GM23338 (cell line): Measurements from ENCODE around the gene DMGDH. TPM values are rescaled to one million over a fixed set of nuclear protein-coding genes. Genes with fewer than 3 reads are reported as not detected.
A peak's percentile ranks its signal among the peaks of the same experiment; 100 is the strongest.

Experiments used
- ATAC-seq: fragments of 200-7000 bp; cut with Tn5 transposase; 3 replicates; pipeline ENCODE4 v1.9.1; 2020
- DNase-seq: peaks from one replicate; pipeline ENCODE4 v3.0.0-alpha.2; 2015; ENCODE audit warnings: low spot score
- H2AFZ ChIP-seq: fragments of 200-600 bp; sonication (generic); 2 replicates; pipeline ENCODE4 v1.8.0; 2016; ENCODE audit warnings: antibody characterized with exemption, mild to moderate bottlenecking, moderate library complexity
- H3F3A ChIP-seq: fragments of 200-600 bp; sonication (generic); replicated peaks from 2 replicates; pipeline ENCODE4 v1.8.0; 2017; ENCODE audit warnings: antibody characterized with exemption, mixed run types, low read depth
- H3K27ac ChIP-seq: fragments of 200-600 bp; sonication (generic); 2 replicates; pipeline ENCODE4 v1.6.1; 2016; ENCODE audit warnings: low read depth
- H3K27me3 ChIP-seq: fragments of 200-600 bp; sonication (generic); 2 replicates; pipeline ENCODE4 v1.8.0; 2016; ENCODE audit warnings: mild to moderate bottlenecking, mixed run types, moderate library complexity; ENCODE audit not compliant: insufficient read depth
- H3K36me3 ChIP-seq: fragments of 200-600 bp; sonication (generic); 2 replicates; pipeline ENCODE4 v1.8.0; 2016; ENCODE audit warnings: mild to moderate bottlenecking; ENCODE audit not compliant: insufficient read depth
- H3K4me1 ChIP-seq: fragments of 200-600 bp; sonication (generic); 2 replicates; pipeline ENCODE4 v1.8.0; 2016; ENCODE audit warnings: mild to moderate bottlenecking, moderate library complexity; ENCODE audit not compliant: insufficient read depth
- H3K4me2 ChIP-seq: fragments of 200-600 bp; sonication (generic); 2 replicates; pipeline ENCODE4 v1.7.1; 2017; ENCODE audit warnings: mixed run types
- H3K4me3 ChIP-seq: fragments of 200-600 bp; sonication (generic); 2 replicates; pipeline ENCODE4 v1.6.1; 2016; ENCODE audit warnings: mixed run types
- H3K79me2 ChIP-seq: fragments of 200-600 bp; sonication (generic); replicated peaks from 2 replicates; pipeline ENCODE4 v1.8.0; 2017; ENCODE audit warnings: mild to moderate bottlenecking; ENCODE audit not compliant: insufficient read depth
- H3K9me2 ChIP-seq: fragments of 200-600 bp; sonication (generic); 2 replicates; pipeline ENCODE4 v1.8.0; 2017; ENCODE audit not compliant: insufficient read depth
- H4K20me1 ChIP-seq: fragments of 200-600 bp; sonication (generic); replicated peaks from 2 replicates; pipeline ENCODE4 v1.8.0; 2017; ENCODE audit warnings: mild to moderate bottlenecking; ENCODE audit not compliant: insufficient read depth
- H3K27ac Mint-ChIP-seq: 2 replicates; pipeline ENCODE4 v1.8.0; 2020; ENCODE audit warnings: inconsistent platforms, mild to moderate bottlenecking, moderate library complexity, mixed read lengths
- H3K27me3 Mint-ChIP-seq: 3 replicates; pipeline ENCODE4 v1.8.0; 2022; ENCODE audit warnings: low read depth, mild to moderate bottlenecking, moderate library complexity, mixed read lengths, inconsistent platforms; ENCODE audit not compliant: insufficient read depth, poor library complexity
- H3K36me3 Mint-ChIP-seq: 3 replicates; pipeline ENCODE4 v1.8.0; 2021; ENCODE audit warnings: low read depth, mild to moderate bottlenecking, inconsistent platforms, moderate library complexity, mixed read lengths
- H3K4me1 Mint-ChIP-seq: 3 replicates; pipeline ENCODE4 v1.8.0; 2020; ENCODE audit warnings: mild to moderate bottlenecking, inconsistent platforms, mixed read lengths
- H3K4me3 Mint-ChIP-seq: 3 replicates; pipeline ENCODE4 v1.8.0; 2021; ENCODE audit warnings: moderate library complexity, mild to moderate bottlenecking, inconsistent platforms, mixed read lengths
- H3K9me3 Mint-ChIP-seq: 3 replicates; pipeline ENCODE4 v1.8.0; 2020; ENCODE audit warnings: moderate library complexity, mild to moderate bottlenecking, inconsistent platforms, mixed read lengths
- CREB1 ChIP-seq: fragments of 250-450 bp; sonication (Bioruptor Pico); IDR thresholded peaks from 2 replicates; pipeline ENCODE4 v1.5.0; 2020; ENCODE audit warnings: low read depth, mild to moderate bottlenecking, moderate library complexity
- CTCF ChIP-seq, 2 experiments: fragments of 200-600 bp in 1 of 2; sonication (generic) in 1 of 2; conservative IDR thresholded peaks; 2 replicates each; pipeline versions ENCODE4 v1.5.1 to v1.6.1; 2016 to 2017; ENCODE audit warnings: antibody characterized with exemption in 2 of 2, low read depth in 2 of 2, mild to moderate bottlenecking in 2 of 2, moderate library complexity in 1 of 2
- ETS1 ChIP-seq: IDR thresholded peaks from 2 replicates; pipeline ENCODE4 v1.6.1; 2016; ENCODE audit warnings: antibody characterized with exemption
- EZH2 ChIP-seq: fragments of 200-600 bp; sonication (generic); IDR thresholded peaks from one replicate; pipeline ENCODE4 v1.8.0; 2017; ENCODE audit warnings: antibody characterized with exemption, mild to moderate bottlenecking, low read depth; ENCODE audit not compliant: unreplicated experiment
- EZH2phosphoT487 ChIP-seq: fragments of 200-600 bp; sonication (generic); IDR thresholded peaks from one replicate; pipeline ENCODE4 v1.8.1; 2018; ENCODE audit warnings: antibody characterized with exemption; ENCODE audit not compliant: unreplicated experiment
- JUNB ChIP-seq: IDR thresholded peaks from one replicate; pipeline ENCODE4 v1.6.1; 2016; ENCODE audit warnings: antibody characterized with exemption; ENCODE audit not compliant: unreplicated experiment
- NANOG ChIP-seq: IDR thresholded peaks from 2 replicates; pipeline ENCODE4 v1.6.1; 2016; ENCODE audit warnings: antibody characterized with exemption, borderline replicate concordance
- POLR2AphosphoS5 ChIP-seq: IDR thresholded peaks from 2 replicates; pipeline ENCODE4 v1.6.1; 2016; ENCODE audit warnings: antibody characterized with exemption, low read depth
- REST ChIP-seq: IDR thresholded peaks from one replicate; pipeline ENCODE4 v1.6.1; 2018; ENCODE audit warnings: antibody characterized with exemption; ENCODE audit not compliant: unreplicated experiment
- STAT1 ChIP-seq: IDR thresholded peaks from one replicate; pipeline ENCODE4 v1.6.1; 2016; ENCODE audit warnings: antibody characterized with exemption; ENCODE audit not compliant: unreplicated experiment
- ZNF114 ChIP-seq: fragments of 250-450 bp; sonication (Bioruptor Pico); IDR thresholded peaks from 2 replicates; pipeline ENCODE4 v1.5.0; 2020; ENCODE audit warnings: mild to moderate bottlenecking, moderate library complexity
- ZNF331 ChIP-seq: fragments of 250-450 bp; sonication (Bioruptor Pico); IDR thresholded peaks from 2 replicates; pipeline ENCODE4 v1.5.0; 2020; ENCODE audit warnings: low read depth, mild to moderate bottlenecking, moderate library complexity
- ZNF462 ChIP-seq: fragments of 250-450 bp; sonication (Bioruptor Pico); IDR thresholded peaks from 2 replicates; pipeline ENCODE4 v1.5.0; 2020; ENCODE audit warnings: mild to moderate bottlenecking, moderate library complexity
- polyA plus RNA-seq: library from polyadenylated mRNA; unstranded; fragments of >200 nt; fragmentation: Nextera tagmentation; extraction: Ambion mirVana; gene quantifications from 2 replicates; pipeline ENCODE4 v1.2.1, GENCODE V29; 2016
- total RNA-seq: library from RNA; depleted of rRNA; stranded (reverse); fragments of >200 nt; shearing (Covaris generic); gene quantifications from 2 replicates; pipeline ENCODE4 v1.2.3, GENCODE V29; 2014

DMGDH gene
- total and polyA plus RNA-seq, 2 experiments from 2014 or later = 0.52 to 0.63 TPM

- TF ChIP-seq STAT1 (no peak), REST (no peak), ZNF462 (CRISPR knock-in tag) (no peak), CTCF (conservative IDR thresholded peaks at IDR 0.05; ENCODE audit: low read depth in 2 of 2) (no peak), NANOG (no peak), JUNB (no peak), POLR2AphosphoS5 (no peak), ZNF114 (CRISPR knock-in tag) (no peak), EZH2 (no peak), ETS1 (no peak), EZH2phosphoT487 (no peak), CREB1 (CRISPR knock-in tag) (no peak), ZNF331 (CRISPR knock-in tag) (no peak)
- H3K27me3 Mint-ChIP-seq = peaks cover 5% of the 10 kb centered on the region
- peak overlapping the region; percentile 45; the same call in 1 of the 2 replicates for H2AFZ ChIP-seq
- H3K4me2 ChIP-seq = no peak overlapping the region
- H3K27ac ChIP-seq = no peak overlapping the region
- H3K36me3 Mint-ChIP-seq = no peaks in the 10 kb centered on the region
- H3K9me2 ChIP-seq = no peaks in the 10 kb centered on the region
- no peak for DNase-seq
- no peaks in the 10 kb centered on the region for H4K20me1 ChIP-seq
- peaks cover 25% of the 10 kb centered on the region for H3K4me1 Mint-ChIP-seq
- H3K4me1 ChIP-seq = 0 out of 2 replicates have a peak, but pooled peaks cover 8% of the 10 kb centered on the region
- H3K36me3 ChIP-seq = no peaks in the 10 kb centered on the region
- ATAC-seq = no peak; the same call in 2 of the 3 replicates
- H3K27me3 ChIP-seq = no peaks in the 10 kb centered on the region
- H3K9me3 Mint-ChIP-seq = no peaks in the 10 kb centered on the region; the same call in 2 of the 3 replicates
- peaks cover 18% of the 10 kb centered on the region for H3K79me2 ChIP-seq
- H3F3A ChIP-seq = no peaks in the 10 kb centered on the region
- peak overlapping the region; percentile 32; the same call in 1 of the 2 replicates for H3K27ac Mint-ChIP-seq
- H3K4me3 ChIP-seq = no peak overlapping the region
- no peak overlapping the region for H3K4me3 Mint-ChIP-seq
Observed at GRCh38 chr5:78975035-78975434, 94.4 kb downstream of the DMGDH start.
